Measurements from ENCODE around the gene CDH15.

The CDH15 gene

GRCh38 chr16:89202422-89203215 lies 31.1 kb downstream of the CDH15 start:
- no peak overlapping the region for H3K4me3 ChIP-seq (ENCODE audit: insufficient read depth, low read length, poor library complexity, severe bottlenecking)
- H3K9ac ChIP-seq (ENCODE audit: low read length): no peak overlapping the region

GRCh38 chr16:89207993-89208392 lies 36.4 kb downstream of the CDH15 start:
- Histone ChIP-seq H3K4me2 (ENCODE audit: low read depth, low read length, poor library complexity, severe bottlenecking) (no peak overlapping the region), H3K27ac (ENCODE audit: low read depth, low read length) (no peak overlapping the region), H3K9me2 (replicated peaks; ENCODE audit: insufficient read depth, low read length) (no peaks in the 10 kb centered on the region), H3K4me3 (ENCODE audit: insufficient read depth, low read length, poor library complexity, severe bottlenecking) (no peak overlapping the region), H3F3A (ENCODE audit: insufficient read depth) (no peaks in the 10 kb centered on the region), H3K27me3 (ENCODE audit: low read length) (no peaks in the 10 kb centered on the region), H4K20me1 (ENCODE audit: low read depth, low read length) (no peaks in the 10 kb centered on the region), H3K9ac (ENCODE audit: low read length) (no peak overlapping the region), H2AFZ (ENCODE audit: low read depth, low read length, severe bottlenecking) (no peak overlapping the region), H3K9me3 (ENCODE audit: insufficient read depth, low read length) (no peaks in the 10 kb centered on the region), H3K36me3 (ENCODE audit: low read length) (no peaks in the 10 kb centered on the region), H3K79me2 (ENCODE audit: insufficient read depth, low read length) (no peaks in the 10 kb centered on the region)
- no peak for TF ChIP-seq CTCF (IDR thresholded peaks at IDR 0.05; ENCODE audit: insufficient read depth, low read length, poor library complexity, severe bottlenecking)
- TF ChIP-seq EZH2phosphoT487 (conservative IDR thresholded peaks at IDR 0.05; ENCODE audit: low read length): no peak

More at GRCh38 chr16:89202422-89203215, 31.1 kb downstream of the CDH15 start:
- Histone ChIP-seq H3K27me3 (ENCODE audit: low read length) (no peaks in the 10 kb centered on the region), H3F3A (ENCODE audit: insufficient read depth) (no peaks in the 10 kb centered on the region), H2AFZ (ENCODE audit: low read depth, low read length, severe bottlenecking) (no peak overlapping the region), H3K4me2 (ENCODE audit: low read depth, low read length, poor library complexity, severe bottlenecking) (no peak overlapping the region), H3K9me3 (ENCODE audit: insufficient read depth, low read length) (no peaks in the 10 kb centered on the region), H3K27ac (ENCODE audit: low read depth, low read length) (no peak overlapping the region), H3K9me2 (replicated peaks; ENCODE audit: insufficient read depth, low read length) (no peaks in the 10 kb centered on the region), H4K20me1 (ENCODE audit: low read depth, low read length) (no peaks in the 10 kb centered on the region), H3K79me2 (ENCODE audit: insufficient read depth, low read length) (no peaks in the 10 kb centered on the region), H3K36me3 (ENCODE audit: low read length) (no peaks in the 10 kb centered on the region)
- TF ChIP-seq EZH2phosphoT487 (conservative IDR thresholded peaks at IDR 0.05; ENCODE audit: low read length) (no peak), CTCF (IDR thresholded peaks at IDR 0.05; ENCODE audit: insufficient read depth, low read length, poor library complexity, severe bottlenecking) (no peak)

GRCh38 chr16:89209522-89210044 lies 38.0 kb downstream of the CDH15 start:
- H3K4me2 ChIP-seq (ENCODE audit: low read depth, low read length, poor library complexity, severe bottlenecking): no peak overlapping the region
- H3K4me3 ChIP-seq (ENCODE audit: insufficient read depth, low read length, poor library complexity, severe bottlenecking): no peak overlapping the region
- H3K9me3 ChIP-seq (ENCODE audit: insufficient read depth, low read length): no peaks in the 10 kb centered on the region
- no peak overlapping the region for H3K9ac ChIP-seq (ENCODE audit: low read length)
- H3K27me3 ChIP-seq (ENCODE audit: low read length): no peaks in the 10 kb centered on the region
- no peak overlapping the region for H3K27ac ChIP-seq (ENCODE audit: low read depth, low read length)
- H3F3A ChIP-seq (ENCODE audit: insufficient read depth): no peaks in the 10 kb centered on the region
- TF ChIP-seq CTCF (IDR thresholded peaks at IDR 0.05; ENCODE audit: insufficient read depth, low read length, poor library complexity, severe bottlenecking) (no peak), EZH2phosphoT487 (conservative IDR thresholded peaks at IDR 0.05; ENCODE audit: low read length) (no peak)
- no peaks in the 10 kb centered on the region for H3K36me3 ChIP-seq (ENCODE audit: low read length)
- H3K9me2 ChIP-seq (replicated peaks; ENCODE audit: insufficient read depth, low read length): no peaks in the 10 kb centered on the region
- H3K79me2 ChIP-seq (ENCODE audit: insufficient read depth, low read length): no peaks in the 10 kb centered on the region
- H4K20me1 ChIP-seq (ENCODE audit: low read depth, low read length): no peaks in the 10 kb centered on the region
- H2AFZ ChIP-seq (ENCODE audit: low read depth, low read length, severe bottlenecking): no peak overlapping the region

Measured in SU-DHL-6 (cell line).